NK-92 (cell line): ENCODE data around the gene NDUFB2.
"Not testable (repeated sequence)": the region's sequence is repeated elsewhere in the genome, so short reads cannot be mapped to it uniquely, and the experiment has no call there.

Experiments
- DNase-seq: peaks from one replicate; lab custom pipeline; 2025; ENCODE audit not compliant: unreplicated experiment; lab: John Stamatoyannopoulos, UW

NDUFB2 gene

GRCh38 chr7:140696680-140697446 is at the start of gene NDUFB2:
TSS of gene NDUFB2 (plus strand) at chr7:140696708. CDS start at chr7:140696745, 37 bp downstream.
- no peak for DNase-seq

DNA sequence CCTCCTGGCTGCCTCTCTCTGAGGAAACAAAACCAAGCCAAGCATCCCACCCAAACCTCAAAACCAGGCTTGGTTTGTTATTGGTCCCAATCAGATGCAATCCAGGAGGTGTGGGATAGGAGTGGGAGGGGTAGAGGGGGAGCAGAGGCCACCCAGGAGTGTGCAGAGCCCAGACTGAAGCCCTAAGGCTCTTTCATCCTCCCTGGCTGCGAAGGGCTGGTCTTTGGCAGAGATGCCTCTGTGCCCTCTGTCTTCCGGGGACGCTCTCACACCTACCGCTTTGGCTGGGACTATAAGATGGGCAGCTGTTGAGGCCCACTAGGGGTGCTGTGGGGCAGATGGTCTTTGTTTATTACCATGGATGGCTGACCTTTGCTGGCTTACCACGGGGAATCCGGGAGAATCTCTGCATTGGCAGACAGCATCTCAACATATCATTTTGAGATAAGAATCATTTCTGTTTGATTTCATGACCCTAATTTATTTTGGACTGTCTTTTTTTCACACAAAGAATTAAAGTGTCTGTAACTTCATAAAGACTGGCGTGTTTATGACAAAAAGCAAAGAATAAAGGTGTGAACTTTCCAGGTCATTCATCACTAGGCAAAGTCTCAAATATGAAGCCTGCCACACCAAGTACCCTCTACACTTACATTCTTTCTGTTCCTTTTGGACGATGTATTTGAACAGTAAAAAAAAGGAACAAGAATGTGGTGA is 49.4 kb upstream of the NDUFB2 start:
- no peak for DNase-seq

GRCh38 chr7:140649556-140650205 is 46.8 kb upstream of the NDUFB2 start:
- DNase-seq: no peak

- DNase-seq: no peak
These were observed 46.1 kb upstream of the NDUFB2 start for GRCh38 chr7:140650367-140650766.

- no peak for DNase-seq
These were observed 43.0 kb upstream of the NDUFB2 start for GRCh38 chr7:140653319-140654108.

- no peak for DNase-seq
These were observed 42.5 kb upstream of the NDUFB2 start for GRCh38 chr7:140654109-140654387.

DNA sequence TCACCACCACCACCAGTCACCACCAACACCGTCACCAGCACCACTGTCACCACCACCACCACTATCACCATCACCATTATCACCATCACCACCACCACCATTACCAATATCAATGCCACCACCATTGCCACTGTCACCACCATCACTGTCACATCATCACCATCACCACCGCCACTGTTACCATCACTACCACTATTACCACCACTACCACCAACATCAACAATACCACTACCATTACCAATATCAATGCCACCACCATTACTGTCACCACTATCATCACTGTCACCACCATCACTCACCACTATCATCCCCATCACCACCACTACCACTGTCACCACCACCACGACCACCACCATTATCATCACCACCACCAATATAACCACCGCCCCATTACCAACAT is 41.8 kb upstream of the NDUFB2 start:
- DNase-seq: no peak

DNA sequence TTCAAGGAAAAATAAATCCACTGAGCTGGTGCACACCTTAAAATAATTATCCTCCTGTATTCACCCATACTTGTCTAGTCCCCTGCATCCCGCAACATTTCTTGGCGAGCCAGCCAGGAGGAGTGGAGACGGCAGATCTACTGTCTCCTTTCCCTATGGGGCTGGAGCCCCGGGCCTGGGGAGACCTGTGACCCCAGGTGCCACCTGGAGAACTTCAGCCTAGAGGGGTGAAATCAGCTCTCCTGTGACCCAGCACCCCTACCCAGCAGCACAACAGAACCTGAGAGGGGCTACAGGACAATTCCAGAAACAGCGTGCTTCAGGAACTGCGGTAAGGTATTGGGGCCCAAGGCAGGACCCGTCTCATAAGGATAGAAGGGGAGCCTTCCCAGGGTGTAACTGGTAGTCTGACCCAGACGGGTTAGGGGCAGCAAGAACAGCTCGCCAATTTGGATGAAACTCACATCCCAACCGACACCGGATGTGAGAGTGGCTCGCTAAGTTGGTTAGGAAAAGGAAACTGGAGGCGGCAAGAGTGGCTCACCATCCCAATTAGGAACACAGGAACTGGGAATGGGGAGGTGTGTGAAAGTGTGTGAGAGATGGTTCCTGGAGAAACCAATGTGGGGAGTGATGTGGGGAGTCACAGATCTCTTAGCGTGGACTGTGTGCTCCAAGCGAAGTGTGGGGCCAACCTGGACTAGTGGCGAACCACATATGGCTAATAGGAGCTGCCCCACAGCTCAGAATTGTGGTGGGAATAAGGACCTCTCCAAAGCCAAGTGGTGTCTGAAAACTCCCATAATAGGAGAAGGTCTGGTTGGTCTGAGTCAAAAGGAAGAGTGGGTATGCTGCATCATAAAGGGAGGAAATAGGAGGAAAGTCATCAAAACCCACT is 40.7 kb upstream of the NDUFB2 start:
- no peak for DNase-seq

- DNase-seq: no peak
These were observed 39.7 kb upstream of the NDUFB2 start for GRCh38 chr7:140656548-140657515.

GRCh38 chr7:140657891-140658290 is 38.6 kb upstream of the NDUFB2 start:
- no peak for DNase-seq

GRCh38 chr7:140659856-140660255 is 36.7 kb upstream of the NDUFB2 start:
- DNase-seq: no peak

GRCh38 chr7:140661124-140661523 is 35.4 kb upstream of the NDUFB2 start:
- DNase-seq: no peak

DNA sequence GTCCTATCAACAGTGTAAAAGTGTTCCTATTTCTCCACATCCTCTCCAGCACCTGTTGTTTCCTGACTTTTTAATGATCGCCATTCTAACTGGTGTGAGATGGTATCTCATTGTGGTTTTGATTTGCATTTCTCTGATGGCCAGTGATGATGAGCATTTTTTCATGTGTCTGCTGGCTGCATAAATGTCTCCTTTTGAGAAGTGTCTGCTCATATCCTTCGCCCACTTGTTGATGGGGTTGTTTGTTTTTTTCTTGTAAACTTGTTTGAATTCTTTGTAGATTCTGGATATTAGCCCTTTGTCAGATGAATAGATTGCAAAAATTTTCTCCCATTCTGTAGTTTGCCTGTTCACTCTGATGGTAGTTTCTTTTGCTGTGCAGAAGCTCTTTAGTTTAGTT is 33.6 kb upstream of the NDUFB2 start:
- not testable (repeated sequence) for DNase-seq

DNA sequence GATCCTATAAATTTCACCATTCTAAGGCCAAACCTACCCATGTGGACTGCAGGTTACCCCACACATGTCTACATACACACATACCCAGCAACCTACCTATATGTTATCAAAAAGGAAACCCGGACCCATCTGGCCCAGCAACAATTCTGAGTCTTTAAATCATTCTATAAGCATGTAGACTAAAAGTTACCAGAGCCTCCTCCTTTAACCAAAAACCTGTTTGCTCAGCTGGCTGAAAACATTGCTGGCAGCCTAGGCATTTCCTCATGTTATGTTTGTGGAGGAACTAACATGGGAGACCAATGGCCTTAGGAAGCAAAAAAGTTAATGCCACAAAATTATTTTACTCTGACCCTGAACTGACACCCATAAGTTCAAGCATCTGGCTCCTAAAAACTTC is 29.0 kb upstream of the NDUFB2 start:
- no peak for DNase-seq

DNA sequence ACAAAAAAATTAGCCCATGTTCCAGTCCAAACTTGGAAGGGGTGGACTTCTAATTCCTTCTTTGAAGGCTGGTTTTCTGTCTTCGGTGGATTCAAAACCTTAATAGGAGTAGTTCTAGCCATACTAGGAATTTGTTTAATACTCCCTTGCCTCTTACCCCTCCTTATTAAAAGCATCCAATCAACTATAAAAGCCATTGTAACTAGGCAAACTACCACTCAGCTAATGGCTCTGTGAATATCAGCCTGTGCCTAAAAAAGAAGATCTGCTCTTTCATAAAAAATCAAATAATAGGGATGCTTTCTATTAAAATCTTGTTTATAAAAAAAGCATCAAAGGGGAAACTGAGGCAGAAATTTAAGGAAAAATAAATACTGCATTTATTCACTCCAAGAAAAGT is 27.9 kb upstream of the NDUFB2 start:
- no peak for DNase-seq

- DNase-seq: no peak
These were observed 27.2 kb upstream of the NDUFB2 start for GRCh38 chr7:140669352-140669751.

DNA sequence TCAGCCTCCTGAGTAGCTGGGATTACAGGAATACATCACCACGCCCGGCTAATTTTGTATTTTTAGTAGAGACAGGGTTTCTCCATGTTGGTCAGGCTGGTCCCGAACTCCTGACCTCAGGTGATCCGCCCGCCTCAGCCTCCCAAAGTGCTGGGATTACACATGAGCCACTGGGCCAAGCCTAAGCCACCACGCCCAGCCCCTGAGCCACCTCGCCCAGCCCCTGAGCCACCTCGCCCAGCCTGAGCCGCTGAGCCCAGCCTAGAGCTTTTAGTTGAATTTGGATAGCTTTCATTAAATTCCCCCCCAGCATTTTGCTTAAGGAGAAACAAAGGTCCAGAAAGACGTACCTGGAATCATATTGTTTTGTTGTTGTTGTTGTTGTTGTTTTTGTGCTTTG is 26.6 kb upstream of the NDUFB2 start:
- DNase-seq: not testable (repeated sequence)

DNA sequence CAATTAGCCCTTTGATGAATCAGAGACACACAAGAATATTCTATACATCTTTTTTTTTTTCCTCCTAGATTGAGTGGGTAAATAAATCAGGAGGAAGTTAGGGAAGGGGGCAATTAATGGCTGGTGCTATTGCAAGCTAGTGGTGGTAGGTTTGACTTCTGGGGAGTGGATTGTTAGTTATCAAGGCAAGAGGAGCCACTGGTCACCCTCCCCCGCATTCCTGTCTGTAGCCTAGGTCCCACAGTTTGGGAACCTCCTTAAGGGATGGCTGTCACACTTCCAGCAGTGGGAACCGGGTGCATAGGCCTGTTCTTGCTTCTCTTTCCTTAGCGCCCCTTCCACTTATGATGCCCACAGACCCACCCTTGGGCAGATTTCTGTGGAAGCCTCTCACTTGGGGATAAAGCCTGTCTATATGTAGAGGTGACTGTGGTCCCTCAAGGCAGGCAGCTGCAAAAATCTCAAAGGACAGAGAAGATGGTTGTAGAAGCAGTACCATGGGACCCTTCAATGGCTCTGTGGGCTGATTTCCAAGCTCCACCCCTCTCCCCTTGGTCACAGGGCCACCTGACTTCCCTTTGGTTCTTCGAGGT is 26.1 kb upstream of the NDUFB2 start:
- no peak for DNase-seq

- no peak for DNase-seq
These were observed 24.5 kb upstream of the NDUFB2 start for GRCh38 chr7:140671966-140672365.
